HG02852 (cell line): Measurements from ENCODE around the gene RBM42.
A peak's percentile ranks its signal among the peaks of the same experiment; 100 is the strongest.
"Not testable (repeated sequence)": the region's sequence is repeated elsewhere in the genome, so short reads cannot be mapped to it uniquely, and the experiment has no call there.

Experiments
- ATAC-seq: cut with Tn5 transposase; IDR thresholded peaks from one replicate; pipeline ENCODE4 v1.9.1; 2021; ENCODE audit warnings: mild to moderate bottlenecking, moderate library complexity; ENCODE audit not compliant: unreplicated experiment

RBM42 gene

DNA sequence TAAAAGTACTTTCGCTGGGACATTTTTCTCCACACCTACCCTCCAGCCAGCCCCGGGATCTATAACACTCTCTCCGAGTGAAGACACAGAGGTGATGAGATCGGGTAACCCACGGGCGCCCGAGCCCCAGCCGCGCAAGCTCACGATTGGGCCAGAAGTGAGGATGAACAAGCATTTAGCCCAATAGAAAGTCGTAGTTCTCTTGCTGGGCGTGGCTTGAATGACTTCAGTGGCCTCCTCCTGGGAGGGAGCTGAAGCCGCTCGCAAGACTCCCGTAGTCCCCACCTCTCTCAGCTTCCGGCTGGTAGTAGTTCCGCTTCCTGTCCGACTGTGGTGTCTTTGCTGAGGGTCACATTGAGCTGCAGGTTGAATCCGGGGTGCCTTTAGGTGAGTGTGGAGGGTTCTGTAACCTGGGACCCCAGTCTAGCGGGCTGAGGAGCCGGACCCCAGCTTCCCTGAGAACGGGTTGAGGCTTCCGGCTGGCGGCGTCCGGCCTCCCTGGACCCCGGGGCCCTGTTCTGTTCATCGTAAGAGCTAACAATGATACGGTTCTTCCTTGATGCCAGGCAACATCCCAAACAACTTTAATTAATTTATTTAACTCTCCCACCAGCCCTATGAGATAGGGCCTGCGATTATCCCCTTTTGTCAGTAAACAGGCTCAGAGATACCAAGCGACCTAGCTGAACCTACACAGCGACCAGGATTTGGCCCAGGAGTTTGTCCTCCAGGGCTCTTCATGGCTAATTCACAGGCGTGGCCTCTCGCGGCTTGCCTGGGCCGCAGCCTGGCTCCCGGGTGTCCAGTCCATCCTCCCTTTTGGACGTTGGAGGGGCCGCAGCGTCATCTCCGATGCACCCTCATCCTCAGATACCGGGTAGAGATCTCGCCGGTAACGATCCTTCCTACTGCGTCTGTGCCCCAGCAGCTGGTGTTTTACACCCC lies 19.5 kb downstream of the RBM42 start, which contains the start of gene COX6B1:
TSS of gene COX6B1 (plus strand) at position 307 of the 945 bp plus-strand sequence. CDS start 2,921 bp downstream, outside the sequence.
- ATAC-seq: peak; percentile 59

DNA sequence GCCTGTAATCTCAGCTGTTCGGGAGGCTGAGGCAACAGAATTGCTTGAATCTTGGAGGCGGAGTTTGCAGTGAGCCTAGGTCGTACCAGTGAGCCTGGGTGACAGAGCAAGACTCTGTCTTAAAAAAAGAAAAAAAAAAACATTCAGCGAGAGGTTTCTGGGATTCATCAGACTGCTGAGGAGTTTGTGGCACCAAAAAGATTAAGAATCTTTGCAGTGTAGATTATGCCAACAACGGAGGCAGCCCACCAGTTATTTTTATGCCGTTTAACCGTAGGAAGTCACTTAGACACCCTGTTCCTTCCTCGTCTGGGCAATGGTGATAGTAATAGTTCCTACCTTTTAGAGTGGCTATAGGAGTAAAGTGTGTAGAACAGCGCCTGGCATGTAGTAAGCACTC lies 21.7 kb downstream of the RBM42 start:
- ATAC-seq: no peak

DNA sequence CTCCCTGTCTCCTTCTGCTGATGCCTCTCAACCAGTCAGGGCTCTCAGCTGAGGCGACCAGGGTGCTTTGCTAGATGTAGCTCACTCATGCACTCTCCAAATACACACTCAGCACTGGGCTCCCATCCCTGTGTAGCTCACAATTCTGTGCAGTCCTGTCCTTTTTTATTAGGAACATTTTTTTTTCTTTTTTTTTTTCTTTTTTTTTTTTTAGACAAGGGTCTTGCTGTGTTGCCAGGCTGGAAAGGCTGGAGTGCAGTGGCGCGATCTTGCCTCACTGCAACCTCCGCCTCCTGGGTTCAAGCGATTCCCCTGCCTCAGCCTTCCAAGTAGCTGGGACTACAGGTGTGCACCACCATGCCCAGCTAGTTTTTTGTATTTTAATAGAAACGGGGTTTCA lies 26.0 kb downstream of the RBM42 start:
- not testable (repeated sequence) for ATAC-seq

DNA sequence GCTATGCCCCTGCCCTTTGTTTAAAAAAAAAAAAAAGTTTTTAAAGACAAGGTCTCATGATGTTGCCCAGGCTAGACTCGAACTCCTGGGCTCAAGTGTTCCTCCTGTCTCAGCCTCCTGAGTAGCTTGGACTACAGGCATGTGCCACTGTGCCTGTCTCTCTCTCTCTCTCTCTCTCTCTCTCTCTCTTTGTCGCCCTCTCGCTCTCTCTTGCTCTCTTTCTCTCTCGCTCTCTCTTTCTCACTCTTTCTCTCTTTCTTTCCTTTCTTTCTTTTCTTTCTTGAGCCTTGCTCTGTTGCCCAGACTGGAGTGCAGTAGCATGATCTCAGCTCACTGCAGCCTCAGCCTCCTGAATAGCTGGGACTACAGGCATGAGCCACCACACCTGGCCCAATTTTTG lies 26.8 kb downstream of the RBM42 start:
- no peak for ATAC-seq

DNA sequence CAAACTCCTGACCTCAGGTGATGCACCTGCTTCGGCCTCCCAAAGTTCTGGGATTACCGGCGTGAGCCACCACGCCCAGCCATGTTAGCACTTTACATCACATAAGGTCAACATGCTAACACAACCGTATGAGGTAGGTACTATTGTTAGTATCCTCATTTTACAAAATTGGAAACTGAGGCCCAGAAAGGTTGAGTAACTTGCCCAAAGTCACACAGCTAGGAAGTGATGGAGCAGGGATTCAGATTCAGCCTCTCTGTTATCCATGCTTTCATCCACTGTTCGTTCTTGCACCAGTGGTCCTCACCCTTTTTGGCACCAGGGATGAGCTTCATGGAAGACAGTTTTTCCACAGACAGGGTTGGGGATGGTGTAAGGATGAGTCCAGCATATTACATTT lies 27.9 kb downstream of the RBM42 start:
- ATAC-seq: no peak

DNA sequence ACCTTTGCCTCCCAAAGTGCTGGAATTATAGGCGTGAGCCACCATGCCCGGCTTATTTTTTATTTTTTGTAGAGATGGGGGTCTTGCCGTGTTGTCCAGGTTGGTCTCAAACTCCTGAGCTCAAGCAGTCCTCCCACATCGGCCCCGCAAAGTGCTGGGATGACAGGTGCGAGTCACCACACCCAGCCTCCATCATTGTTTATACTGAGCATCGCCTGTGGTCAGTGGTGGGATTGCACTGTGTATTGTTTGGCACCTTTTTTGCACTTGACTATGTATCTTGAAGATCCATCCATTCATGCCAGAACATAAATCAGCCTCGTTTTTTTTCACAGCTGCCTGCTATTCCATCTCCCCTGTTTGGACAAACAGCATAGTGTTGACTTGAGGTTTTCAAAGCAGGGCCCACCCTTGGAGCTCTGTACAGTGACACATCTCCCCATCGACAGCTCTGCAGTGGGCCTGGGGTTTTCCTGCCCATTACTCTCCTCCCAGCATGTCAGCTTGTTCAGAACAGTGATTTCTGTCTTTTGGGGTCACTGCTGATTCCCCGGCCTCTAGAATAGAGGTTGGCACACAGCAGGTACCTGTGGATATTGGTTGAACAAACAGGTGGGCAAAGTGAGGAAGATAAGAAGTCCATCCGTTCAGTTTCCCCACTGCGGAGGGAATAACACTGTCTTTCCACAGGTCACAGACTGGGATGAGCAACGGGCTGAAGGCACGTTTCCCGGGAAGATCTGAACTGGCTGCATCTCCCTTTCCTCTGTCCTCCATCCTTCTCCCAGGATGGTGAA lies 29.3 kb downstream of the RBM42 start:
- no peak for ATAC-seq

DNA sequence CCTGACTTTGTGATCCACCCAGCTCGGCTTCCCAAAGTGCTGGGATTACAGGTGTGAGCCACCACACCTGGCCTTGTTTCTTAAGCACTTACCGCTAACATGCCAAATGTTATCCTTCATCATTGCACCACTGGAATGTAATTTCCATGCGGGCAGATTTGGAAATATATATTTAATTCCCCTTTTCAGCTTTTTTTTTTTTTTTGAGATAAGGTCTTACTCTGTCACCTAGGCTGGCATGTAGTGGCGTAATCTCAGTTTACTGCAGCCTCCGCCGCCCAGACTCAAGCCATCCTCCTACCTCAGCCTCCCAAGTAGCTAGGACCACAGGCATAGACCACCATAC lies 33.1 kb downstream of the RBM42 start:
- ATAC-seq: no peak

DNA sequence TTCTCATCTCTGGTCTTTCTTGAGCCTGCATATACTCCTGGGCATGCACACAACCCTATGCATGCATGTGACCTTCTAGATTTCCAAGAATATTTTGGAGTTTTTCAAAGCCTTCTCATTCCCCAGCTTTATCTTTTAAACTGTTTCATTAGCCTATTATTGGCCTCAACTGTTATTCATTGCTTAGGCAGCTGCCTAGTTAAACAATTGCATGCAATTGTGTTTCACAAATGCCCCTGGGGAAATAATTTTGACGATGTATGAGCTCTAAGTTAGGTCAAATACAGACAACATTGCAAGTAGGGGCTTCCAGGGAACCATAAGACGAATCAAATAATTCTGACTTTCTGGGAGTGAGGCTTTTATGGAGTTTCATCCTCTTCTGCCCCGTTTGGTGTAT lies 35.1 kb downstream of the RBM42 start:
- ATAC-seq: no peak

DNA sequence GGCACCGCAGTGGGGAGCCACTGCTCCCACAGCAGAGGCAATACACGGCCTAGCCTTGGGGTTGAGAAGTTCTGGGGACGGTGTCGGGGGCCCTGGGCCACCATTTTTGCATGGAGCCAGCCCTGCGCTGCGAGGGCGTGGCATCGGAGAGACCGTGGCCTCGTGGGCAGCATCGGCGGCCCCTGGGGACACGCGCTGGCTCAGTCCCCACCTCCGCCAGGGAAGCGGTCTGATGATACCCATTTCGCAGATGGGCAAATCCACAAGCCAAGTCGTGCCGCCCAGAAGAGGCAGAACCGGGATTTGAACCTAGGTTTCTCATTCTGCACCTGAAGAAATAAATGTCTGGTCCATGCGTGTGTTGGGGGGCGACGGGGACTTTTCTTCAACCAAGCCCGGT lies 36.3 kb downstream of the RBM42 start:
- ATAC-seq: no peak

DNA sequence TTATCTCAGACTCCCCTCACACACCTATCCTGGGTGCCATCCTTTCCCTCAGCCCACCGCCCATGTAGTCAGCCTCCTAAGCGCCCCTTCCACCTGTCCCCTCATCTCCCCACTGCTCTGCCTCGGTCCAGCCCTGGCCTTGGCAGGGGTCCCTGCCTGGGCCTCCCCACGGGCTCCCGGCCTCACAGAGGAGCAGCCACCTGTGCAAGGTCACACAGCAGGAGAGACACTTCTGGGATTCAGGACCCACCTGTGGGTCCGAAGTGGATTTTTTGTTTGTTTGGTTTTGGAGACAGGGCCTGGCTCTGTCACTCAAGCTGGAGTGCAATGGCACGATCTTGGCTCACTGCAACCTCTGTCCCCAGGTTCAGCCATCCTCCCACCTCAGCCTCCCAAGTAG lies 36.8 kb downstream of the RBM42 start:
- no peak for ATAC-seq

DNA sequence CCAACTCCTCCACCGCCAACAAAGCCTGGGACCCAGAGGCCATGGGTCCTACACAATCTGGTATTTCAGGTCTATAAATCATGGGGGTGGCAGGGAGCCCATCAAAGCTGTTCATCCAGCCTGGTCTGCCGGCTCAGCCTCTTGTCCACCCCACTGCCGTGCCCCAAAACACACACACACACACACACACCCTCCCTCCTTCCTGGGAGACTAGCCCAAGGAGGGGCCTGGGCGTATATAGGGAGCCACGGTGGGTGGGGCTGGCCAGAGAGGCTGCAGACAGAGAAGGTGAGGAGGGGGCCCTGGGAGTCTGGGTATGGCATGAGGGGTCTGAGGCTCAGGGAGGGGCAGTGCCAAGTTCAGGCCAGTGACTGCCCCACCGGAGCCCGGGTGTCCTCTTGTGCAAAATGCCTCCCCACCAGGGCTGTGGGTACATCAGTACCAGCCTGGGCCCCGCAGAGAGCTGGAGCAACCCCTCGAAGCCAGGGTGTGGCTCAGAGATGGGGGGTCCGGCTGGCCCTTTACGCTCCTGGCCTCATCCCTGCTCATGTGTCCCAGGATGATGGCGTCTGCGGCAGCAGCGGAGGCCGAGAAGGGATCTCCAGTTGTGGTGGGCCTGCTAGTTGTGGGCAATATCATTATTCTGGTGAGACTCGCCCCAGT lies 37.5 kb downstream of the RBM42 start, which contains the start of gene UPK1A:
TSS of gene UPK1A (plus strand) at position 267 of the 663 bp plus-strand sequence. CDS start at position 563, 296 bp downstream.
- no peak for ATAC-seq

DNA sequence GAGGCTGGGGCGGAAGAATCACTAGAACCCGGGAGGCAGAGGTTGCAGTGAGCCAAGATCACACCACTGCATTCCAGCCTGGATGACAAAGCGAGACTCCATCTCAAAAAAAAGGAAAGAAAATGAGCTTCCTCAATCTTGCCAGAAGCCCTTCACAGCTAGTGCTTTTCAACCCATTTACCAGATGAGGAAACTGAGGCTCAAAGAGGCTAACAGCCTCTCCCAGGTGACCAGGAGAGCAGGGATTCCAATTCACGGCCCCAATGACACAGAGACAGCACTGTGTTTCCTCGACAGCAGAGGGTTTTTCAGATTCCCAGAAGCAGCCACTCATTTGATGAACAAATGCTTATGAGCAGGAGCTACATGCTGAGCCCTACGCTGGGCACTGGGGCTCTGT lies 40.7 kb downstream of the RBM42 start:
- no peak for ATAC-seq

DNA sequence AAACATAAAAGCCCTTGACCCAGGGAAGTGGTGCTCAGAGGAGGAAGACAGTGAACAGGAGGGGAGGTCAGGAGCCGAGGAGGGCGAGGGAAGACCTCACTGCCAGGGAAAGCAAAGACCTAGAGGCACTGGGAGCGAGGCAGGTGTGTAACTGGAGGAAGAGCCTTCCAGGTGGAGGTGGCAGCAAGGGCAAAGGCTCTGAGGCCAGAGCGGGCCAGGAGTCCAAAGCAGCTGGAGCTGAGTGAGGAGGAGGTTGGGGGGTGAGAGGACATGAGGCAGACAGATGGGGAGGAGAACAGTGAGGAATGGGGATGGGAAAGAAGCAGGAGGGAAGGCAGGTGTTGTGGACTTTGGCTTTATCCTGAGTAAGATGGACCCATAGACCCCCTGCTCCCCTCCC lies 41.1 kb downstream of the RBM42 start:
- no peak for ATAC-seq

DNA sequence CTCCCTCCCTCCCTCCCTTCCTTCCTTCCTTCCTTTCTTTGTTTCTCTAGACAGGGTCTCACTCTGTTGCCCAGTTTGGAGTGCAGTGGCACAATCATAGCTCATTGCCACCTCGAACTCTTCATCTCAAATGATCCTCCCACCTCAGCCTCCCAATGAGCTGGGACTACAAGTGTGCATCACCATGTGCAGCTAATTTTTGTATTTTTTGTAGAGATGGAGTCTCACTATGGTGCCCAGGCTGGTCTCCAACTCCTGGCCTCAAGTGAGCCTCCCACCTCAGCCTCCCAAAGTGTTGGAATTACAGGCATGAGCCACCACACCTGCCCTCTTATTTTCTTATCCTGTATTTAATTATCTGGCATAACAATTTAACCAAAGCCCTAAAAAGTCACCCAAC lies 41.9 kb downstream of the RBM42 start:
- no peak for ATAC-seq

DNA sequence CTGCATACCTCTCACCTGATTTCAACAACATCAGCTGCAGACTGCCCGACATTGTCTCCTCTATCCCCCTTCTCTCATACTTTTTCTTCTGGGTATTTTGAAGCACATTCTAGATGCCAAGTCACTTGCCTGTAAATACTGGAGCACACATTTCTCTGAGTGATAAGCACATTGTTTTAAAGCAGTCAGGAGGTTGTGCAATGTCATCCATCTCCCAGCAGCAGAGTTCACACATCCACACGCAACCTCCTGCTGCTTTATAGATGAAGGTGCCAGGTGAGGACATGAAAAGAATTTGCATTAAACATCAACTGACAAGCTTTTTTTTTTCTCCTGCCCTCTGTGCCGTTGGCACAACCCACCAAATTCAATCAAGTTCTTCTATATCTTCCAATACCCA lies 43.0 kb downstream of the RBM42 start:
- no peak for ATAC-seq

DNA sequence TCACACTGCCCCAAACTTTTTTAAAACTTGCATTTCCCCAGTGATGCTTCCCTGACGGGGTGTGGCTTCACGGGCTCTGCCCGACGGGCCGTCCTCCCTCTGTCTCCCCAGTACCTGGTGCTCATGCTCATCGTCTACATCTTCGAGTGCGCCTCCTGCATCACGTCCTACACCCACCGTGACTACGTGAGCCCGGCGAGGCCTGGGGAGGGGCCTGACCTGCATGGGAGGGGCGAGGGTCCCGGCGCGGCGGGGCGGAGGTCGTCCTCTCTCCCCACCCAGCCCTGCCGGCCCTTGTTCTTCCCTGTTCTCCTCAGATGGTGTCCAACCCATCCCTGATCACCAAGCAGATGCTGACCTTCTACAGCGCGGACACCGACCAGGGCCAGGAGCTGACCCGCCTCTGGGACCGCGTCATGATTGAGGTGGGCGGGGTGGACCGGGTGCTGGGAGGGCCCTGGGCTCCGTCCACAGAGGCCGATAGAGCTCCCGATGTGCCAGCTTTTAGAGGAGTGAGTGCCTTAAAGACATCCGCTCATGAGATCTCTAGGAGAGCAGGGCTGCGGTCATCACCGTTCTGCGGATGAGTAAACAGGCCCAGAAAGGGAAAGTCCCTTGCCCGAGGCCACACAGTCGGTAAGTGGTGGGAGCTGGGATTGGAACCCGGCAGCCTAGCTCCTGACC lies 44.4 kb downstream of the RBM42 start:
- ATAC-seq: no peak

DNA sequence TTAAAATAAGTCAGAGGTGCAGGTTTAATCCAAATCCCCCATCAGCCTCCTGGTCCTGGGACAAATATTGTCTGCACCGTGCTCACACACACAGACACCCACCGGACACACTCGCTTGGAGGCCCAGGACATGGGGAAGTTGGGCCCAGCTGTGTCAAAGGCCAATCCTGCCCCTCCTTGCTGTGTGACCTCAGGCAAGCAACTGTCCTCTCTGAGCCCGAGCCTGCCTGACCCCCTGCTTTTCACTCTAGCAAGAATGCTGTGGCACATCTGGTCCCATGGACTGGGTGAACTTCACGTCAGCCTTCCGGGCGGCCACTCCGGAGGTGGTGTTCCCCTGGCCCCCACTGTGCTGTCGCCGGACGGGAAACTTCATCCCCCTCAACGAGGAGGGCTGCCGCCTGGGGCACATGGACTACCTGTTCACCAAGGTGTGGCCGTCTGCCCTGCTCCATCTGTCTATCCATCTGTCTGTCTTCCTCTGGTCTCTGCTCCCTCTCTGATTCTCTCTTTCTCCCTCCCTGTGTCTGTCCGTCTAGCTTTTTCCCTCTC lies 46.8 kb downstream of the RBM42 start:
- ATAC-seq: no peak
